Right kidney (tissue), 1 donor: Measurements from ENCODE around the gene PHF12.

Experiments used
- DNase-seq: peaks from one replicate; pipeline ENCODE4 v3.0.0-alpha.2; 2016

Gene PHF12

DNA sequence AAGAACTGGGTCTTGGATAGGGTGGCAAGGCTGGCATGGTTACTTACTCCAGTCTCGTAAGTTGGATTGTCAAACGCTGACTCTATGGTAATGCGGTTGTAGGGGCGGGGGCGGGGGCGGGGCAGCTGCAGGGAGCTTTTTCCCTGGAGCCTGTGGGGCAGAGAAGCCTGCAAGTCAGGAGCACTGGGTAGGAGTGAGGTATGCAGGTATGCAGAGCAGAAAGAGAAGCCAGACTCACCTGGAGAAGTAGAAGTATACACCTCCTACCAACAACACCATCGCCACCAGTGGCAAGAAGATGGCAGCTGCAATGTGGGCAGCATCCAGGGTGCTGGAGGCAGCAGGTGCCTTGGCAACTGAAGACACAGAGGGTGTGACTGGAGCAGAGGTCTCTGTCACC lies 4.8 kb upstream of the PHF12 start:
- DNase-seq: no peak

DNA sequence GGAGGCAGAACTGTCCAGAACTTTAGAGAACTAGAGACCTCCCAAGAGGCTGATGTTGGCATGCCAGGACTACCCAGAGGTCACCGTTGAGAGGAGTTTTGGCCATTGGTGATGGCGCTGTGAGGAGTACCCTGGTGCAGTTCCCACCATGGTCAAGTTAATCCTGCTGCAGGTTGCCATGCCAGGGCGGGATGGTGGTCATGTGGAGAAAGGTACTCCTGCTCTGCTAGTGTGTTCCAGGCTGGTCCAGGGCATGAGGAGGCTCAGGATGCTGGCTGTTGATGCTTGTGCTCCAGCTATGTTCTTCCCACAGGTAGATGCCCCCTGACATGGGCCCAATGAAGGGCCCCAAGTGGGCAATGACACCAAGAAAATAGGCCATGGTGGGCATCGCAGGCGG lies 4.1 kb upstream of the PHF12 start:
- no peak for DNase-seq

DNA sequence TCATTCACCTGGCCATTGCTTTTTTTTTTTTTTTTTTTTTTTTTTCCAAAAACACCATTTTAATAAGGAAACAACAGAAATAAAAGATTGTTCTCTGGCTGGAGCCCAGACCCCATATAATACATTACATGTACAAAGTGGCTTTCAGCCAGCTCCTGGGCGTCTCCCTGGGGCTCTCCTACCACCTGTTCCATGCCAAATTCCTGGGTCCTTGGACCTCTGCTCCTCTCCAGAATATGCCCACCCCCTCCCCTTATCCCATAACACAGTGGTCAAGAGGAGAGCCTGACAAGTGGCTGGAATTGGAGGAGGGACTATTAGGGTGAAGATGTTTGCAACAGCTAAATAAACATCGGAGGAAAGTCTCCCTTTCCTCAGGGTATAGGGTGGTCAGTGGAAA lies 3.6 kb upstream of the PHF12 start:
- DNase-seq: no peak

DNA sequence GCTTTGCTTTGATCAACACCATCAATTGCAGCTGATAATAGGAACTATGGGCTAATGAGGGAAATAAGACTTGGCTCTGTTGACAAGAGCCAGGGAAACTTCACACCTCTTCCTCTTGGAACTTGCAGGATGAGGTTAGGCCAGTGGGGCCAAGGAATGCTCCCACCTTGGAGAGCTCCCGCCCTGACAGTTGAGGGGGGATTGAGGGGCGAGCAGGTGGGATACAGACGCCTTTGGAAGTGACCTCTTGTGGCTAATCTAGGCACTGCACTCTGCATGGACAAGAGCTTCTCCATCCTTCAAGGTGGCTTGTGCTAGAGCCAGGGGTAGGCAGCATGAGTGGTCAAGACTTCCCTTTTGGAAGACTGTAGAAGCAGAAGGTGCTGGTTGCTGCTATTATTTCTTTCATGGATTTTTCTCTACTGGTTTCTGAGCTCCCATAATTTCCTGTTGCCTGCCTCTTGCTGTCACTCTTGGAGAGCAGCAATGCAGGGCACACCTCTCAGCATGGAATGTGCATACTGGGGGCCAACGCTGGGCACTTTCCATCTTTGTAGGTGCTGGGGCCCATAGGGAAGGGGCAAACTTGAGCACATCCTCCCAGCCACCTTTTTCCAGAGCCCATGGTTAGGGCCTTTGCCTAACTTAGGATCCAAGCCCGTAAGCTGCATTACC lies 2.3 kb upstream of the PHF12 start:
- peak; percentile 47 for DNase-seq

DNA sequence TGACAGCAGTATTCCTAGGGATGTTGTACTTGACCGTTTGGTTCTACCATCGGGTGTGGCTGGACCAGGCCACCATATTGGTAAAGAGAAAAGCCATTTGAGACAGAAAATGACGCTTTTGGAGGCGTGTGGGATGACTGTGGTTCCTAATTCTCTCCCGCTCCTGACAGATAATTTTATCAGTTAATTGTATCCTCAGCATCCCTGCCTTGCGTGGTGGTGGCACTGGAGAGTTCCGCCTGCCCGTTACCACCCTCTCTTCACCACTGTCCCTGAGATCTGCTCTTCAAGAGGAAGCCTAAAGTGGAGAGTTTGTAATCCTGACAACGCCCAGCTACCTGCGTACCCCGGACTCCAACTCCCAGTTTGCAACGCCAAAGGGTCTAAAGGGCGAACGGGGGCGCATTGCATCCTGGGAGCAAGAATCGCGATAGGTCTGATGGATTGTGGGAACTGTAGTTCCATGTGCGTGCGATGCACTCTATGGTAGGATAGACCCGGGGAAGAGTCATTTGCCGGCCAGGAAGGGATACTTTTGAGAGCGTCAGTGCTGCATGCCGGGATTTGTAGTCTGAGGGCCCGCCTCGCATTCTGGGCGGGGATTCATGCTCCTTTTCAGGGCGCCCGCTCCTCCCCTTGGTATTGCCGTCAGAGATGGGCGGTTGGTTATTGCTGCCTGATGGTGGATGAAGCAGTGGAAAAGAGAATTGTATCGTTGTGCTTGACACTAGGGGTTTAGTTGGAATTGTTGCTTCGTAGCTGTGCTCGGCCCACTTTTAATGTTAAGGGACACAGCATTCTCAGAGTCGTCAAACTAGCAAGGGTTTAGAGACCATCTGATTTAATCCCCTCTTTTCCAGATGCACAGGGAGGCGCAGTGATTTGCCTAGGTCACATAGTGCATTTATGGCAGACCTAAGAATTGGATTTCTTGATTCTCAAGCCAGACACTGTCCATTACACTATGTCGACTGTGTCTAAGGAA lies 965 bp upstream of the PHF12 start:
- peak; percentile 97 for DNase-seq

DNA sequence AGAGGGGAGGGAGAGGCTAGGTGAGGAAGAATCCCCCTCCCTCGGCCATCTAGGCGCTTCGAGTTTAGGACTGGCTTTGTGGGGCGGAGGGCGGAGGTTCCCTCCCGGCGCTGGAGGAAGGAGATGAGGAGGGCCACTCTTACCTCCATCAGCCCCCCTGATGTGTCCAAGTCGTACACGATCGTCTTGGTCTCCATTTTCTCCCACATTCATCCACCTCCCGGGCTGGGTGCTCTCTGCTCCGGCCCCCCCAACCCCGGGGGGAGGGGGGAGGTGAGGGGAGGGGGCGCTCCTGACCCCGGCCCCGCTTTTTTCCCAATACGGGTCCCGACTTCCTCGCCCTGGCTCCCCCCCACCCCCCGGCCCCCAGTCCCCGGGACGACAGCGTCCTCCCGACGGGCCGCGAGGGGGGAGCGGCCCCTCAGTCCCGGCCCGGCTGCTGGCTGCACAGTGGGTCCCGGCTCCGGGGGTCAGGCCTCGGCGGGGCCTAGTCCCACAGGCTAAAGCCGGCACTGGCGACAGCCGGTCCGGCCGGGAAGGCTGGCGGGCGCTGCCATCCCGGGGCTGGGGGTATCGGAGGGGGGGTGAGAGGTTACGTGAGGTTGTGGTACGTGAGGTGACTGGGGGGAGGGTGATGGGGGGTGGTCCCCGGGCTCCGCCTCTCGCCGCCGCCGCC lies 428 bp downstream of the PHF12 start:
- DNase-seq: peak; percentile 56

DNA sequence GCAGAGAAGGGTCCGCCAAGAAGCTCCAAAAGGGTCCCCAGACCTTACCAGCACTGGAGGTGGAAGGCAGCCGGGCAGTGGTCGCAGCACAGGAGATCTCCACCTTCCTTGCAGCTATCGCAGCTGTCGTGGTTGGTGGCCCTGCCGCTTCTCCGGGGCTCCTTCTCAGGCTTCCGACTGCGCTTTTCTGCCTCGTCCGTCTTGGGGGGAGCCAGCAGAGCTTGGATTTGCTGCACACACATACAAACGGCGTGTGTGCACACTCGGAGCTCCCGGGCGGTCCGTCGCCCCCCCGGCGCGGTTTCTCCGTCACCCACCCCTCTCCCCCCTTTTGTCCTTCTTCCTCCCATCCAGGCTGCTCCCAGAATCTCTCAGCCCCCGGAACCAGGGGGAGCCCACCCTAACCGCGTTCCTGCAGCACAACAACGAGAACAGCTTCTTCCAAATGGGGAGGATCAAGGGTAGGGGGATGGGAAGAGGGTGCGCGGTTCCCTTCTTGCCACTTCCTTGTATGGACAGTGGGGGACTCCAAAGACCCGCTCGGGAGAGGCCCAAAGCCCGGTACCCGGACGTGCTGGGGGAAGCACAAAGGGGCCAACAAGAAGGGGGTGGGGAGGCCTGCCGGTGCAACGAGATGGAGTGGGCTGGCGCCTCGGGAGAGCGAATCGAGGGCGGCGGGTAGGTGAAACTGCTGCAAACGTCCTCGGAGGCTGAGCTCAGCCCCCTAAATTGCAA lies 1.1 kb downstream of the PHF12 start:
- no peak for DNase-seq

DNA sequence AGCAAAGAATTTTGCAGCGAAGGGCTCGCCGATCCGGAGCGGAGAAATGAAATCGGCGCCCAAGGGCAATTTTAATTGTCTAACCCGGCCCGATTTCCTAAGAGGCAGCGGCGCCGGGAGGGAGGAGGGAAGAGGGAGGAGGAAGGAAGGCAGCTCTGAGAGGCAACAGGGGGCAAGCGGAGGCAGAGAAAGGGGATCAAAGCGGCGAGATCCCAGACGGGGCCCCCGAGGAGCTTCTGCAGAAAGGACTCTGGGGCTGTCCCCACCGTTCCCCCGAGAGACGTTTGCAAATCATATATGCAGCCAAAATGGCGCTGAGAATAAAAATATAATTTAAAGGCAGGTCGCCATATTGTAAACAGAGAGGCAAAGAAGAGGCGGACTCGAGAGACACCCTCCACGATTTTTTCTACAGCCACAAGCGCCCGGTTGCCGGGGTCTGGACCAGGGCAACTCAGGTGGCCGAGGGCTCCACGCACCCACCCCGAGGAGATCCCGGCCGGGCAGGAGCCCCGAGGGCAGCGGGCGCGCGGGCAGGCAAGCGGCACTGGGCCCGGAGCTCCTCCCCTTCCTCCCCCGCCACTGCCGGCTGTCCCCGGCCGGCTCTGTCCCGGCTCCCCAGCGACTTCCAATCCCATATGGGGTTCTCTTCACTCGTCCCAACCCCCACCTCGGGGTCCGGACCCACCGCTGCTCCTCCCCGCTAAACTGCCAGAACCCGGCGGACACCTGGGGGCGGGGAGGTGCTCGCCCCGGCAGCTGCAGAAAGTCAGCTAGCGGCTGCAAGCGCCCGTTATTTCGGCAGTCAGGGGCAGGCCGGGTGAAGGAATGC lies 1.9 kb downstream of the PHF12 start:
- DNase-seq: peak; percentile 93

DNA sequence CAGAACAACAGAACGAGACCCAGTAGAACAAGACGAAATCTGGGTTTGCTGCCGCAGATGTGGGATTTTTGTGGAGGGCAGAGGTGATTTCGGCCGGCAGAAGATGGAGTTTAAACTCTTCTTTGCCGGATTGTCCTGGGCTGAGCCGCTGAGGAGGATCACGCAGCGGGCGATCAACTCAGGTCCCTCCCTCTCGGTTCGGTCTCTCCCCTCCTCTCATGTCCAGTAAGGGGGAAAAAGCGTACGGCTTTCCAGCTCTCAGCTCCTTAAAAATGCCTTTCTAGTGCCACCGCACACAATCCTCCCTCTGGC lies 2.5 kb downstream of the PHF12 start:
- DNase-seq: no peak

DNA sequence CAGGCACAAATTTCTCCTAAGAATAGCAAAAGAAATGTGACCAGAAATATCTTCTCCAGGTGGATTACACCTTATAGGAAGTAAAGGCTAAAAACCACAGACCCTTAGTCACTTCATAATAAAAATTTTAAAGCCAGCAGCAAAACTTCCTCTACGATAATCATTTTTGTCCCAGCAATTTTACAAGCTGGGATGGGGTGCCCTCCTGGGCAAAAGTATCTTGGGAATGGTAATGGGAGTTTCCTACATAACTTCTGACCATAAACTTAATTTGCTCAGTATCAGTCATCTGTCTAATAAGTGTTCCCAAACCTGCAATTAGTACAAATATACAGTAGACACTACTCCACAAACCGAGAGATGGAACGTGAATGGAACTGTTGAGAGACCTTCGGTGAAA lies 3.0 kb downstream of the PHF12 start:
- no peak for DNase-seq

DNA sequence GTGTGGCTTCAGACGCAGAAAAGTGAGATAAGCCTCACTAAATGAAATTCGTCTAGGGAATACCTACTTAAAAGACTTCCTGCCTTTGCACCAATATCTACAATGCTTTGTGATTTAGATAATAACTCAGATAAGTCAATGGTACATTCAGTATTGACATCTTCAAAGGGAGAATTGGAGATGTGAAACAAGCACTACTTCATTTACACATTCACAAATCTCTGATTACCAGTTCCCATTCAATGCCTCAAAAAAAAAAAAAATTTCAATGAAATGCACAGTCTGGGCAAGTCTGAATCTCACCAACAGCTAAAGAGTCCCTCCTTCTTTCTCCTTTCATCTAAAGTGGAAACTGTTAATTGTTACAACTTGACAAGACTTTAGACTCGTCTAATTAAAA lies 3.7 kb downstream of the PHF12 start:
- no peak for DNase-seq

DNA sequence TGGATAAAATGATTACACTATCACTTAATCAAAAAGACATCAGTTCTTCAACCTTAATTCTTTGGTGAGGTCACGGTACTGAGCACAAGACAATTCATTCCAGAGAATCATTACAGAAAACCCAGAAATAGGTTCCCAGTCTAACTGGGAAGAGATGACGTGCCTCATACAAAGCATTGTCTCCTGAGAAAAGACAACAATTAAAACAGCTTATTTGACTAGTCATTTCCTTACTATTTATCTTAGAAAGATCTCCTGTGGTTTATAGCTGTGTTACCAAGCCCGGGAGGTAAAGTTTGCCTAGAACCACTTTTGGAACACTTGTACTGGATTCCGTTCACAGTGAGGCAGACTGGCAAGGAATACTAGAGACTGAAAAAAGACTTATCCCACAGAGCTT lies 5.1 kb downstream of the PHF12 start:
- no peak for DNase-seq

DNA sequence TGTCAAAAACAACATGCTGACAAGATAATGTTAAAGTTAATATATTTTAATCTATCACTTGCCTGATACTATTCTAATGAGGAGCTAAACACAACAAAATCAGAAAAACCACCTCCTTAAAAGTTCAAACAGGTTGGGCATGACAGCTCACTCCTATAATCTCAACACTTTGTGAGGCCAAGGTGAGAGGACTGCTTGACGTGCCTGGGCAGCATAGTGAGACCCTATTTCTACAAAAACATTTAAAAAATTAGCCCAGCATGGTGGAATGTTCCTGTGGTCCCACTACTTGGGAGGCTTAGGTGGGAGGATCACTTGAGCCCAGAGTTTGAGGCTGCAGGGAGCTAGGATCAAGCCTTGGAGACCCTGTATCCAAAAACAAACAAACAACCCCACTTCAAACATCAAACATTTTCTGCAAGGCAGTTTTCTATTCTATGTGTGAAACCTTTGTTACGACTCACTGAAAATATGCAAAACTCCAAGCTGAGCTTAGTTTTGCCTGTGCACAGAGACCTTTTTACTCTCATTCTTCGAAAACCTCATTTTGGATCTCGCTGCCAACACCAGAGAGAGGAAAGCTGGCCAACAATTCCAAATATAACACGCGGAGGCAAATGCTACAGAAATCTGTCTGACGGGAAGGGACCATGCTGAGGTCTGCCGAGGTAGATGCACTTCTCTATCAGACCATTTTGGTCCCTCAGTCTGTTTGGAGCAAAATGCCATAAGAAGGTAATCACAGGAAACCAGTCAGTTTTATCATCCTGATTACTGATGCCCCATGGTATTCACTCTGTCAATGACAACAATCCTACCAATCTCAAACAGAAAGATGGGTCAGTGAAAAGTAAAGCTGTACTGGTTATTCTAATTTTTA lies 6.2 kb downstream of the PHF12 start:
- no peak for DNase-seq

DNA sequence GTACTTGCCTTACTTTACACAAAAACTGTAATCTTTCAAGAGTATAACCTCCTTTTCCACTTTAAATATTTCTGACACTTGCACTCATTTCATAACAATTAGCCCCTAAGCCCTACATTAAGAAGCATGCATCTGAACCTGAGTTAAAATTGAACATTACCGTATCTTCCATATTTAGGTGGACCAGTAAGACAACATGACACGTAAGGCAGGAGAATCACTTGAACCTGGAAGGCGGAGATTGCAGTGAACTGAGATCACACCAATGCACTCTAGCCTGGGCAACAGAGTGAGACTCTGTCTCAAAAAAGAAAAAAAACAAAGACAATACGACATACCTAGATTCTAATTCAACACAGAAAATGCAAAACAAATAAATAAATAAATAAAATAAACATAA lies 7.0 kb downstream of the PHF12 start:
- no peak for DNase-seq

DNA sequence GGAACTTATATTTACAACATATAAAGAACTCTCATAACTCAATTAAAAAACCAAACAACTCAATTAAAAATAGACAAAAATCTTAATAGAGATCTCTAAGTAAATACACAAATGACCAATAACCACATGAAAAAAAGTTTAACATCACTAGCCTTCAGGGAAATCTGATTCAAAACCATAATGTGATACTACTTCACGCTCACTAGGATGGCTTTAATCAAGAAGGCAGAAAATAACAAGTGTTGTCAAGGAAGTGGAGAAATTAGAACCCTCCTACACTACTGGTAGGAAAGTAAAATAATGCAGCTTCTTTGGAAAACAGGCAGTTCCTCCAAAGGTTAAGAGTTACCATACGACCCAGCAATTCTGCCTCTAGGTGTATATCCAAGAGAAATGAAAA lies 8.4 kb downstream of the PHF12 start:
- no peak for DNase-seq

DNA sequence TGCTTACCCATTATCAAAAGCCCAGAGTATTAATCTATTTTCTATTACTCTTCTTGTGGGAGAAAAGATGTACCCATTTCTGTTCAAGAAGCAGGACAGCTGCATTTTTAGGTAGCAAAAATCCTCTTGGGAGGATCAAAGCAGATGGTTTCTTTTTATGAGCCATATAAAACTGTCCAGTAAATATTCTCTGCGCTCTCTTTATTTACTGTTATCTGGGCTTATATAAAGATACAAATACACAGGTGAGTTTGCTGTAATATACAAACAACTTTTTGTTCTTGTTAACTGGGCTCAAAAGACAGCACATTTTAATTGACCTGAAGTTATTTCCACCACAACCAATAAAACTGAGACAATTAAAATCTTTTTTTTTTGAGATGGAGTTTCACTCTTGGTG lies 10.1 kb downstream of the PHF12 start:
- DNase-seq: no peak

DNA sequence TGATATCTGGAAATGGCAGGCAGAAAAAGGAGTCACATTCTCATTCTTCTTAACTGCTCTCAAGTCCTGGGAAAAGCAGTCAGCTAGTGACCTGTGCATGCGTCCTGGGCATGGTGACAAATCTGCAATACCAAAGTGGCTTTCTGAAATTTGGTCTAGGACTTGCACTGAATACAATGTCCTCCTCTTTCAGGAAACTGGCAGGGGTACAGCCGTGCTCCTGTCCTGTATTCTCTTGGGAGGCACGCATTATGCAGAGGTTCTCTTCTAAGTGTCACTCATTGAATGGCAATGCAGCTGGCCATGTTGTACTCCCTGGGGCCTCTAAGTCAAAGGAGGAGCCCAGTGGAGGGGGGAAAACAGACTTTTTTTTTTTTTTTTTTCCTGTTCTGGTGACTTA lies 10.6 kb downstream of the PHF12 start:
- no peak for DNase-seq

DNA sequence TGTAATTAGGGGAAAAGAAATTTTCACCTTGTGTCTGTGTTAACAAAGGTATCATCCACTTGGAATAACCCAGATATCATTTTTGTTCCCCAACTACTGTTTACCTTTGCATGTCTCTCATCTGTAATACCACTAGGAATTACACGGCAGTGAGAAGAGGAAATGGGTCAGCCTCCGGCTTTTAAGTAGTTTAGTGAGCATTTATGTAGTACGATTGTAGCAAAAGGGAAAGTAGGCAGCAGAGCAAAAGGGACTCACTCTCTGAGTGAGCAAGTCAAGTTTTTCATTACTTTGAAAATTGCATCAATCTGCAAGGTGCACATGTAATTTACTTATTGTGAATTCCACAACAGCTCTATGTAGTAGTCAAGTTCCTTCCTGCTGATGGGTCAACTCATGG lies 11.2 kb downstream of the PHF12 start:
- no peak for DNase-seq

DNA sequence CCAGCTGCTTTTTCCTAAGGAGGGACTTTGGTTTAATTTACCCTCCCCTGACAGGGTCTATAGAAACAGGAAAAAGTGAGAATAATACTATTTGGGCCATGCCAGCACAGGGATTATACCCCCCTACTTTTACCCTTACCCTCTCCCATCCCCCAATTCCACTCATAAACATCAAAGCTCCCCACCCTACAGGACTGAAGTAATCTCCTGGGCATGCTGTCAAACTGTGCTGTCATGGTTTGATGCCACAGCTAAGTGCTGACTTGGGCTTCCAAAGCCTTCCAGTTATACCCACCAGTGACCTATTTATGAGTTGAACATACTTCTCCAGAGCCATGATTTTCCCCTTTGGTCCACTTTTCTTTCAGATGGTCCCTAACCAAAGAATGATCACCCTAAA lies 12.8 kb downstream of the PHF12 start:
- DNase-seq: no peak

DNA sequence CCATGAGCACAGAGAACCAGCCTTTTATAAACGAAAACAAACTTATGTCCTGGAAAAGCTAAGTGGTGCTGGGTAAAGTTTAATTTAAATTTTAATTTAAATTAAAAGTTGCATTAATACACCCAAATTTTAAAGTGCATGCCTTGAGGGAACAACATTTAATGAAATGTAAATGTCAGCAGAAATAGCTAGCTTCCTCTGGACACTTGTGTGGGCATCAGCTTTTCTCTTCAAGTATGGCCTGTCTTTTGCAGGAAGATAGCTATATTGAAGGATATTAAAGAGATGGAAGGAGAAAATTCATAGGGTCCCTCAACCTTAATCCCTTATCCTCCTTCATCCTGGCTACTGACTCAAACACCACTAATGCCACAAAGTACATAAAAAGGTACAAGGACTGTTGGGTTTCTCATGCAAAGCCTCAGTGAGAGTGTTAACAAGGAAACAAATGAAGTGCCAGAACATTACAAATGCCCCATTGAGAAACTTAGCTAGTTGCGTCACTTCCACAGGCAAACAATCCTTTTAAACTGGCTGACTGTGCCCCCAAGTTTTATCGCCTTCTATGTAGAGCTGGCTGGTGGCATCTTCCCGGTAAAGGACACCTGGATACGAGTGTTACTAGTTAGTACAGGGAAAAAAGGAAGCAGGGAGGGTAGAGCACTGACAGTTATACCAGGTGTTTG lies 14.1 kb downstream of the PHF12 start:
- no peak for DNase-seq
